ENCODE measurements around the gene CCDC85A. TPM values are rescaled to one million over a fixed set of nuclear protein-coding genes. Genes with fewer than 3 reads are reported as not detected.

Gene CCDC85A
- total RNA-seq, 1 experiment from 2014 or later = not detected

GRCh38 chr2:56316011-56316410 is 132.2 kb downstream of the CCDC85A start:
- Histone ChIP-seq H3K4me1 (no peaks in the 10 kb centered on the region), H3K9me3 (no peaks in the 10 kb centered on the region), H3K36me3 (ENCODE audit: control insufficient read depth, insufficient read depth, low read length) (no peaks in the 10 kb centered on the region), H3K4me3 (ENCODE audit: low read depth, low read length) (no peak overlapping the region), H3K27me3 (replicated peaks; ENCODE audit: control insufficient read depth, insufficient read depth, low read length) (no peaks in the 10 kb centered on the region)
- no peak for DNase-seq
- intact Hi-C loops (cut with micrococcal nuclease; ENCODE audit: unreplicated experiment) = no loop called here
- Mint-ChIP-seq H3K27me3 (ENCODE audit: insufficient read depth, unreplicated experiment) (peaks cover 10% of the 10 kb centered on the region), H3K36me3 (ENCODE audit: insufficient read depth, unreplicated experiment) (no peaks in the 10 kb centered on the region), H3K9me3 (ENCODE audit: unreplicated experiment) (no peaks in the 10 kb centered on the region), H3K4me3 (ENCODE audit: unreplicated experiment) (no peak overlapping the region), H3K27ac (ENCODE audit: unreplicated experiment) (no peak overlapping the region), H3K4me1 (ENCODE audit: low read depth, unreplicated experiment) (no peaks in the 10 kb centered on the region)
- BruUV-seq (replicated peaks) = no TSS peak
- POLR2A ChIA-PET = no interaction called here
- TF ChIP-seq CTCF (IDR thresholded peaks at IDR 0.05; ENCODE audit: insufficient read depth in 1 of 2, low read depth in 1 of 2, low read length in 1 of 2, severe bottlenecking in 1 of 2, unreplicated experiment in 1 of 2) = no peak
- CTCF ChIA-PET = interaction anchor here (0.6 kb wide), 1 partner anchor 133 kb away, joined by 3 read pairs; no protein-coding TSS in a partner anchor

- POLR2A ChIA-PET = no interaction called here
- no peaks in the 10 kb centered on the region for H3K9me3 Mint-ChIP-seq (ENCODE audit: unreplicated experiment)
- intact Hi-C loops (cut with micrococcal nuclease; ENCODE audit: unreplicated experiment) = no loop called here
- Histone ChIP-seq H3K27me3 (replicated peaks; ENCODE audit: control insufficient read depth, insufficient read depth, low read length) (no peaks in the 10 kb centered on the region), H3K4me3 (ENCODE audit: low read depth, low read length) (no peak overlapping the region), H3K9me3 (no peaks in the 10 kb centered on the region), H3K36me3 (ENCODE audit: control insufficient read depth, insufficient read depth, low read length) (no peaks in the 10 kb centered on the region), H3K4me1 (no peaks in the 10 kb centered on the region)
- H3K36me3 Mint-ChIP-seq (ENCODE audit: insufficient read depth, unreplicated experiment) = no peaks in the 10 kb centered on the region
- no peaks in the 10 kb centered on the region for H3K4me1 Mint-ChIP-seq (ENCODE audit: low read depth, unreplicated experiment)
- H3K4me3 Mint-ChIP-seq (ENCODE audit: unreplicated experiment) = no peak overlapping the region
- DNase-seq = no peak
- TF ChIP-seq CTCF (IDR thresholded peaks at IDR 0.05; ENCODE audit: insufficient read depth in 1 of 2, low read depth in 1 of 2, low read length in 1 of 2, severe bottlenecking in 1 of 2, unreplicated experiment in 1 of 2) = no peak
- BruUV-seq (replicated peaks) = no TSS peak
- H3K27me3 Mint-ChIP-seq (ENCODE audit: insufficient read depth, unreplicated experiment) = peaks cover 10% of the 10 kb centered on the region
- H3K27ac Mint-ChIP-seq (ENCODE audit: unreplicated experiment) = no peak overlapping the region
- CTCF ChIA-PET = no interaction called here
Measured at GRCh38 chr2:56318147-56318546, 134.4 kb downstream of the CCDC85A start.

GRCh38 chr2:56325661-56326345 is 142.0 kb downstream of the CCDC85A start:
- ChIA-PET POLR2A (no interaction called here), CTCF (no interaction called here)
- intact Hi-C loops (cut with micrococcal nuclease; ENCODE audit: unreplicated experiment) = no loop called here
- Mint-ChIP-seq H3K27me3 (ENCODE audit: insufficient read depth, unreplicated experiment) (peaks cover 5% of the 10 kb centered on the region), H3K9me3 (ENCODE audit: unreplicated experiment) (no peaks in the 10 kb centered on the region), H3K36me3 (ENCODE audit: insufficient read depth, unreplicated experiment) (no peaks in the 10 kb centered on the region), H3K27ac (ENCODE audit: unreplicated experiment) (no peak overlapping the region), H3K4me3 (ENCODE audit: unreplicated experiment) (no peak overlapping the region), H3K4me1 (ENCODE audit: low read depth, unreplicated experiment) (no peaks in the 10 kb centered on the region)
- Histone ChIP-seq H3K27me3 (replicated peaks; ENCODE audit: control insufficient read depth, insufficient read depth, low read length) (no peaks in the 10 kb centered on the region), H3K36me3 (ENCODE audit: control insufficient read depth, insufficient read depth, low read length) (no peaks in the 10 kb centered on the region), H3K4me3 (ENCODE audit: low read depth, low read length) (no peak overlapping the region), H3K4me1 (no peaks in the 10 kb centered on the region), H3K9me3 (no peaks in the 10 kb centered on the region)
- TF ChIP-seq CTCF (IDR thresholded peaks at IDR 0.05; ENCODE audit: insufficient read depth in 1 of 2, low read depth in 1 of 2, low read length in 1 of 2, severe bottlenecking in 1 of 2, unreplicated experiment in 1 of 2) = no peak
- no TSS peak for BruUV-seq (replicated peaks)
- no peak for DNase-seq
